Activated CD8-positive, alpha-beta memory T cell treated with anti-CD3 and anti-CD28 coated beads, Interleukin-2, amount 50 U/mL, for 48 hours (primary cell): ENCODE data around the gene MRPS24.
"Not testable (repeated sequence)": the region's sequence is repeated elsewhere in the genome, so short reads cannot be mapped to it uniquely, and the experiment has no call there.

Experiments used
- DNase-seq: peaks from one replicate; pipeline ENCODE4 v3.0.0-alpha.2; 2020

MRPS24 gene

DNA sequence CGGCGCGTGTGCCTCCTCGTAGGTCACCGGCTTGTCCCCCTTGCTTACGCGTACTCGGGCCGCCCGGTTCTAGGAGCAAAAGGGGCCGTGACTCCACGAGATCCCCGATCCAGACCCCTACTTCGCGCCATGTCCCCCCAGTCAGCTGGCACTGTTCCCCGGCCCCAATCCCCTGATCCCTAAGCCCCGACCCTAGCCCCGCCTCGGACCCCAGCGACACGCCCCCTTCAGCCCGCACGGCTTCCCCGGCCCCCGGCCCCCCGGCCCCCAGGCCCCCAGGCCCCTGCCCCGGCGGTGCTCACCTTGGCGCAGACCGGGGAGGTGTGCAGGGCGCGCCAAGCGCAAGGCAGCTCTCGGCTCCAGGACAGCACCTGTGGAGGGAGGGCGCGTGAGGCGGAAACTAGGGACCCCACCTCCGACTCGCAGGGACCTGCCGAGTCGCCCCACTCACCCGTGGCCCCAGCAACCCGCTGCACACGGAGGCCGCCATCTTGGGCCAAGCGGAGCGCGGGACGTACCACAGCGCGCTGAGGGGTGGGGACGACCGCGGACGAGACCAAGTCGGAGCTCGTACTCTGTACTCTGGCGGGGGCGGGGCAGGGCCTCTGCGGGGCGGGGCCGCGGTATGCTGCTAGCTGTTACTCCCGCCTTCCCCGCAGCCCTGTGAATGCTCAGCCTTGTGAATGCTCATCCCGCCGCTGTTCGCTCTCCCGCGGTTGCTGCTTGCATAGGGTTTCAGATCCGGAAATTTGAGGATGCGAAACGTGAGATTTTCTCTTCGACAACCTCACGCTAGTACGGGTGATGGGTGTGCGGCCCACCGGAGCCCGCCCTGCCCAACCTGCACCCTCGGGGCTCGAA is at the start of gene MRPS24:
Gene MRPS24, minus strand, starts transcription at position 512 of the 861 bp plus-strand sequence. Its CDS starts 22 bp downstream, at position 490.
- peak; percentile 97 for DNase-seq

DNA sequence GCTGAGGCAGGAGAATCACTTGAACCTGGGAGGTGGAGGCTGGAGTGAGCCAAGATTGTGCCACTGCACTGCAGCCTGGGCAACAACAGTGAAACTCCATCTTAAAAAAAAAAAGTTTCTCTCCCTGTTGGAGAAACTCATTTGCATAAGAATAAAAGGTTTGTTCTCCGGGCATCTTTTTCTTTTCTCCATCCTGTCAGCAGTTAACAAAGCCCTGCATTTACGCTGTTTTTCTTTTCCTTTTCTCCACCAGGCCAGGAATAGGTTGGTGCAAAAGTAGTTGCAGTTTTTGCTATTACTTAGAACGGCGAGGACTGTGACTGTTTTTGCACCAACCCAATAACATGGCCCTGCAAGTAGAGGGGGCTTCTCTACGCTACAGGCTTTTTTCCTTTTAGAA is 46.6 kb upstream of the MRPS24 start:
- DNase-seq = no peak

DNA sequence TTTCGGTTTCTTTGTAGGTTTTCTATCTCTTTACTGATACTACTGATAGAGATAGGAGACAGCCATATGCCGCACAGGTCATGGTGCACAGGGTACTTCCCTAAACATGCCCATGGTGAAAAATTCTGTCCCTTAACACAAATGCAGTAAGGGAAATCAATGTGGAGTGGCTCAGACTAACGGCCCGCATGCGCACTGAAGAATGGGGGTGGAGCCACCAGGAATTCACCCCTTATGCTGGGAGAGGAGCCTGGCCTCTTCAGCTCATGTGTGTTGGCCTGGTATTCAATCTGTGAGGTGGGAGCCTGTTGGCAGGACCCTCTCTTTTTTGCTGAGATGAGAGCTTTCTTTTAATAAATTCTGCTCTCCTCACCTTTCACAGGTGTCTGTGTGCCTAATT is 45.5 kb upstream of the MRPS24 start:
- no peak for DNase-seq

DNA sequence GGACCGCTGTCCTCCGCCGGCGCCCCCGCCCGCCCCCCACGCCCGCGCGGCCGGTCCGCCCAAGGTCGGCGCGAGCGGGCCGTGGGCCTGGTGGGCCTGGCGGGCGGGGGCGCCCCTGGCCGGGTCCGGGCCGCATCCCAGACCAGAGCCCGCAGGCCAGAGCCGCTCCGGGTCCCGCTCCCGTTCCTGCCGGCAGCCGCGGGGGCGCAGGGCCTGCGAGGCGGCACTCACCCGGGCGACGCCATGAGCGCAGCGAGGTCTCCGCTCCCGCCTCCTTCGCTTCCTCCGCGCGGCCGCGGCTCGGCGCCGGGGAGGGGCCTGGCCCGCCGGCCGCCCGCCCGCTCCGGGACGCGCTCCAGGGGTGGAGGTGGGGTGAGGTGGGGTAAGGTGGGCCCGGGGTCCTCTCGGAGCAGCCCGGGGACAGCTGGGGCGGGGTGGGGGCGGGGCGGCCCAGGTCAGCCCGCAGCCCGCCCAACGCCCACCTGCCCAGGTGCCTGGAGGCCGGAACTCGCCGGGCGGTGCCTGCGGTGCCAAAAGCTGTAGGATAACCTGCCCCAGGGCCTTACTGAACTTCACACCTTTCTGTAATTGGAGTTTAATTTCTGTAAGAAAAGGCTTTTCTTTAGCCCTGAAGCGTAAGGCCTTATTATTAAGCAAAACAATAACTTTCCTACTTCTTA is 37.2 kb upstream of the MRPS24 start, which contains the start of gene URGCP:
Gene URGCP, minus strand, starts transcription at position 266 of the 680 bp plus-strand sequence. Its CDS starts 21 bp downstream, at position 245.
- peak; percentile 81 for DNase-seq

DNA sequence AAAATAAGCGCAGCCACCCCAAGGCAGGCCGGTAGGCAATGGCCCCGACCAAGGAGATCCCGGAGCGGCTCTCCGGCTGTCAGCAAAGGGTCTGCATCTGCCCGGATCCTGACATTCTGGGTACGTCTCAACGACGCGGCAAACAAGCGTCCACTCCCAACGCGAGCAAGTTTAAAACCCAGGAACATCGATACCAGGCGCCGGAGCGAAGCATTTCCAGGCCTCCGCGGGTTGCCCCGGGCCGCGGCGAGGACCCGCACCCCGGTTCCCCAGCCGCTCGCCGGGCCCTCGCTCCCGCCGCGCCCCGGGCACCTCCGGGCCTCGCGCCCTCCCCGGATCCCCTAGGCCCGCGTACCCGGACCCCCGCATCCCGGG is 36.6 kb upstream of the MRPS24 start:
- DNase-seq = peak; percentile 71

DNA sequence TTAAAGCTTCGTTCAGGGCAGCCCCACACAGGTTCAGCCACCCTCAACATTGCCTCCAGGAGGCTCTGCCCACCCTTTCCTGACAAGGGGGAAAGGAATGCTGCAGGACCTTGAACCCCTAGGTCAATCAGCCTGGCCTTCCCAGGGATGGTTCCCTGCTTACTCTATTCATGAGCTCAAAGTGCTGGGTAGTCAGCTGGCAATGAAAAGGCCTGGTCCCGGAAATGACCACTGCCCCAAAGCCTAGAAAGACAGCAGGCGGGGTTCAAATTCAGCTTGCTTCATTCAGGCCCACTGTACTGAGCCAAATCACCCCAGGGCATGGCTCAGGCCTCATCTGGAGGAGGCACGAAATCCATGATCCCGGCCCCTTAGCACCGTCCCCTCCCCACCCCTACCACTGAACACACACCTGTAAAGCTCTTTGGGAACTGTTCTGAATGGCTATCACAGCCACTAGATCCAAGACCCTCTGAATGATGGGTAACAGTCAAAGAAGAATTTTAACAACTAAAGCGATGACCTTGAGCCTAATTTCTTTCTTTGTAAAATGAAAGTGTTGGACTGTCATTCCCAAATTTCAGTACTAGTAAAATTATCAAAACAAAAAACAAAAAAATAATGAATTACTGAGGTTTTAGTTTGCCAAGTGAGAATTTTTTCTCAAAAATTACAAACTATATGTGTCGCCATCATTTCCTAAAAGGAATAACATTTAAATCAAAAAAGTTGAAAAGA is 36.1 kb upstream of the MRPS24 start:
- no peak for DNase-seq

DNA sequence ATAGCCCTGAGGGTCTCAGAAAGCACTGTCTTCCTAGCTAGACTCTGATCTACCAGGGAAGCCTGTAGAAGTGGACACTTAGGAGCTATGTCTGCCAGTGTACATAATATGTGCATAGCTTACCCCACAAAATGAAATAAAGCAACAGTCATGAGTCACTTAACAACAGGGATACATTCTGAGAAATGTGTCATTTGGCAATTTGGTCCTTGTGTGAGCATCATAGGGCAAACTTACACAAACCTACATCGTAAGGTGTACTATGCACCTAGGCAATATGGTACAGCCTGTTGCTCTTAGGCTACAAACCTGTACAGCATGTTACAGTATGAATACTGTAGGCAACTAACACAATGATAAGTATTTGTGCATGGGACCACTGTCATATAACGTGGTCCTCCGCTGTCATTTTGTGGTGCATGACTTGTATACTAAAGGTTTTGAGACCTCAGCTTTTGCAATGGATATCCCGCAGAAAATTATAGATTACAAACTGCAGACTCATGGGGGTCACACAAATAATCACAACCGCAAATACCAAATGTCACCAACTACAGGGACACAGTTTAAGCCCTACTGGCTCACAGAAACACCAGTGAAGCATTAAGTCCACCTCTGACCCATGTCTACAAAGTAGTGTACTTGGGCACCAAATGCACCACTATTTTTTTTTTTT is 35.4 kb upstream of the MRPS24 start:
- no peak for DNase-seq

DNA sequence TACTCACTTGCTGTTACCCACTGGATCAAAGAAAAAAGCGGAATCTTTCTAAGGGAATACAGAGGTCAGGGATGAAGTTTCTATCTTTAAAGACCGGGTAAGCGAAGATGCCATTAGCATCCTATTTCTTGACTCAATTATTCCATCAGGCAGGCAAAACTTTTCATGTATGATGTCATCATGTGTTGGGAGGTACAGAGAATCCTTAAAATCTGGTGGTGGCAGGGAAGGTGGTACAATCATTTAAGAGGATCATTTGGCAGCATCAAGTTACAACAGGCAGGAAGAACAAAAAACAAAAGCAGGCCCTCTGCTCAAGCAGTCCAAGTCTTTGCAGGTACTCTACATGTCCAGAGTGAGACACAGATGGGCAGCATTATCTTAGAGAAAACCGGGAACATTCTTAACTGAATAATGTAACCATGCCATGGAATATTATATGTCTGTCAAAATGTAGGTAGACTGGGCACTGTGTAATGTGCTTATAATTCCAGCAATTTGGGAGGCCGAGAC is 33.3 kb upstream of the MRPS24 start:
- no peak for DNase-seq

DNA sequence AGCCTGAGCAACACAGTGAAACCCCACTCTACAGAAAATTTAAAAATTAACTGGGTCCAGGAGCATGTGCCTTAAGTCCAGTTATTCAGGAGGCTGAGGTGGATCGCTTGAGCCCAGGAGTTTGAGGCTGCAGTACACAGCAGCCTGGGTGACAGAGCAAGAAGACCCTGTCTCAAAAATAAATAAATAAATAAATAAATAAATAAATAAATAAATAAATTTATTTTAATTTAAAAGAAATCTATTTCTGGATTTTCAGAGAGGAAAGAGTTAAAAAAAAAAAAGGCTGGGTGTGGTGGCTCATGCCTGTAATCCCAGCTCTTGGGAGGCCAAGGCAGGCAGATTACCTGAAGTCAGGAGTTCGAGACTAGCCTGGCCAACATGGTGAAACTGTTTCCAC is 29.3 kb upstream of the MRPS24 start:
- DNase-seq = not testable (repeated sequence)

DNA sequence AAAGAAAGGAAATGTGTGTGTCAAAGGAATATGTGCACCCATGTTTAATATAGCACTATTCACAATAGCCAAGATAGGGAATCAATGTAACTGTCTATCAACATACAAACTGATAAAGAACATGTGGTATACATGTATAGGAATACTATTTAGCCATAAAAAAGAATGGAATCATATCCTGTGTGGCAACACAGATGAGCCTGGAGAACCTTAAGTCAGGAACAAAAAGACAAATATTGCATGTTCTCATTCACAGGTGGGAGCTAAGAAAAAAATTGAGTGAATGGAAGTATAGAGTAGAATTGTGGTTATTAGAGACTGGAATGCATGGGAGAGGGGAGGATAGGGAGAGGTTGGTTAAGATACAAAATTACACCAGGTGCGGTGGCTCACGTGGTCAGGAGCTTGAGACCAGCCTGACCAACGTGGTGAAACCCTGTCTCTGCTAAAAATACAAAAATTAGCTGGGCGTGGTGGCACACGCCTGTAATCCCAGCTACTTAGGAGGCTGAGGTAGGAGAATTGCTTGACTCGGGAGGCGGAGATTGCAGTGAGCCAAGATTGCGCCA is 26.6 kb upstream of the MRPS24 start:
- DNase-seq = no peak

DNA sequence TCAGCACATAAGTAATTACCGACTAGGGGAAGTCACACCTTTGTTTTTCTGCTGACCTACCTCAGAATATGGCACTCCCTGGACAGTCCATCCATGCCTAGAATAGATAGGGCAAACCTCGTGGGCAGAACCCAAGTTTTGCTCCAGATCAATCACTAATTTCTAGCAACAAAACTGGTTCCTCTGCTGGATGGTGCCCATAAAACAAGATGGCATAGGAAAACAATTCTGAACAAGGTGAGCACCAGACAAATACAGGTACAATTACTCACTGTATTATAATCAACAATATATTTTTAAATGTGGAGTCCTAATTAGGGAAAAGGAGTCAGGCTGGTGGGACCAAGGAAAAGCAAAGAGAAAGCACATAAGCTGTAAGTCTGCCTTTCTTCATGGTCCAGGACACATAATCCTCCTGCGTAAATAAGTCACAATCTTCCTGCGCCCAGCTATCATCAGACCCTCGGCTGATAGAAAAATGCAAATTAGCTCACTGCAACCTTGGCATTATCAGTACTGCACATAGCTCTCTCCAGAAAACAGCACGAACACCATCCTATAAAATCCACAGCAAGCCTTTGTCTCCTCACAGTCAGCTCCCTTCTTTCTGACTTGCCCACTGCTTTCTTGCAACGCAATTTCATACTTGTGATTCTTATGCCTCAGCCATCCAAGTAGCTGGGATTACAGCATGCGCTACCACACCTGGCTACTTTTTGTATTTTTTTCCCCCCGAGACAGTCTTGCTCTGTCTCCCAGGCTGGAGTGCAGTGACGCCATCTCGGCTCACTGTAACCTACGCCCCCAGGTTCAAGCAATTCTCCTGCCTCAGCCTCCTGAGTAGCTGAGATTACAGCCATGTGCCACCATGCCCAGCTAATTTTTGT is 22.0 kb upstream of the MRPS24 start:
- DNase-seq = no peak

DNA sequence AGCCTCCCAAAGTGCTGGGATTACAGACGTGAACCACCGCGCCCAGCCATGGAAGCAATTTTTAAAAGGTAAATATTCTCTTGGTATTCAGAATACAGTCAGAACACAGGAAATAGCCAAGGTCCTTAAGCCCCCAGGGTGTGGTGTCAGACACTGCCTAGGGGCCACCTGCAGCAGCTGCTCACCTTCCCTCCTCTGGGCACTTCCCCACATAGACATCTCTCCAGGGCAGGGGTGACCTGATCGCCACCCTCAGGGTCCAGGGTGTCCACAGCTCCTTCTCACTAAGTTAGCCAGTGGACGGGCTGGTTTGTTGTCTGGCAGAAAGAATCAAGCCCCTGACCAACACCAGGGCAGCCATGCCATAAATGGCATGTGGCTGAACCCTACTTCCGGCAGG is 21.2 kb upstream of the MRPS24 start:
- no peak for DNase-seq

DNA sequence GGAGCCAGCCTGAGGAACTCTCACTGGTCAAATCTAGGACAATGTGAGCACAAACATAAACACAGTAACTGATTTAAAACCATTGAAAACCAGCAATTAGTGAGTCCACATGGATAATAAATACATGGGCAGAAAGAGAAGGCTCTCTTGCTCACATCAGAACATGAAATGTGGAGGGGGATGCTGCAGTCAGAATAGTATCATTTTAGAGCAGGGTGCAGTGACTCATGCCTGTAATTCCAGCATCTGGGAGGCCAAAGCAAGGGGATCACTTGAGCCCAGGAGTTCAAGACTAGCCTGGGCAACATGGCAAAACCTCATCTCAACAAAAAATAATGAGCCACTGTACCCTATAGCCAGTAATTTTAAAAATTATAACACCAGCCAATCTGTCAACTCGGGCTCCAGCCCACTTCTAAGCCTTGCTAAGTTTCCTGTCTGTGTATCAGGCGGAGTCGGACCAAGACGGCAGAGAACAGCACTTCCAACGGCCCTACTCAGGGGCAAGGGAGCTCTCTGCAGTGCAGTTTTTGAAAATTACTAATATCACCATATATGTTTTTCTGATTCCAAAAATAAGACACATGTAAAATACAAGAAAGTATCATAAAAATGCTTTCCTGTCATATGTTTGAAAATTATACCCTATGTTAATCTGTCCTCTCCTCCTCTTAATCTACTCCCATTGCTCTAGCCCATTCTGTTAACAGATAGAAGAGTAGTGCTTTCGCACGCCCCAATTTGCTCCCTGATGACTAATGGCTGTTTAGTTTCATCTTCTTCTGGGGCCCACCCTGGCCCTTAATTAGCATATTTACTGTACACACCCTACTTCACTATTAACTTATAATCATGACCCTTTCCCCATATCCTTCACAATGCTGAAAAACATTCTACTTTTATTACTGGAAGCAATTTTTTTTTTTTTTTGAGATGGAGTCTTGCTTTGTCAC is 20.0 kb upstream of the MRPS24 start:
- DNase-seq = no peak

DNA sequence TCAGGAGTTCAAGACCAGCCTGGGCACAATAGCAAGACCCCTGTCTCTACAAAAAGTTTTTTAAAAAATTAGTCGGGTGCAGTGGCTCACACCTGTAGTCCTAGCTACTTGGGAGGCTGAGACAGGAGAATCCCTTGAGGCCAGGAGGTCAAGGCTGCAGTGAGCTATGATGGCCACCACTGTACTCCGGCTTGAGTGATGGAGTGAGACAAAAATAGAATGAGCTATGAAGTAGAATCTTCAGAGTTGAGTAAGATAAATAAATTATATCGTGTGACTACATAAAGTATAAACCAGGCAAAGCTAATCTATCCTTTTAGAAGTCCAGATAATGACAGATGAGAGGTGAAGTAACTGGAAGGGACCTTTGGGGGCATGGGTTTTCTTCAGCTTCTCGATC is 15.3 kb upstream of the MRPS24 start:
- no peak for DNase-seq

DNA sequence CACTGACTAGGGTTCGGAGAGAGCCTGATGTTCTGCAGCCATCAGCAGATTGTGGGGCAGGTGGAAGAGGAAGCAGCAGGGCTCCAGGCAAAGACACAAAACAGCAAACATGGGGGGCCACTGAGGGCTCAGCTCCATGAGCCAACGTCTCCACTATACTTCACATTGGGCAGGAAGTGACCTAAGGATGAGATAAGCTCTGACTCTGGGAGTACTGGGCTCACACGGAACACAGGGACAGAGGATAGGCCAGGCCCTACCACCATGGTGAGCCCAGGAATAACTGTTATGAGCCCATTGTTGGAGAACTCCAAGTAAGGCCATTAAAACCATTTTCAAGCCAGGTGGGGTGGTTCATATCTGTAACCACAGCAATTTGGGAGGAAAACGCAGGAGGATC is 14.9 kb upstream of the MRPS24 start:
- DNase-seq = no peak

DNA sequence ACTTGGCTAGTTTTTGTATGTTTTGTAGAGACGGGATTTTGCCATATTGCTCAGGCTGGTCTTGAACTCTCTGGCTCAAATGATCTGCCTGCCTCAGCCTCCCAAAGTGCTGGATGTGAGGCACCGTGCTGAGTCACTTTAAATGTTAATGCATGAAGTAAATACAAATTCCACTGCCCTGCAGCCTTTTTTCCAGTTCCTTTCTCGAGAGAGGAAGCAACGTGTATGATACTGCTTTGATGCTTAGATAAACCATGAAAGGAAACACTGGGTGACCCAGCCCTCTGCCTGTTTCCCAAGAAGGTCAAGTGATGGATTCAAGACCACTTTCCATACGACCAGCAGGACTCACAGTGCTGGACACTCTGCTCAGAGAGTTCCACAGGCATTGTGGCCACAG is 11.3 kb upstream of the MRPS24 start:
- no peak for DNase-seq

DNA sequence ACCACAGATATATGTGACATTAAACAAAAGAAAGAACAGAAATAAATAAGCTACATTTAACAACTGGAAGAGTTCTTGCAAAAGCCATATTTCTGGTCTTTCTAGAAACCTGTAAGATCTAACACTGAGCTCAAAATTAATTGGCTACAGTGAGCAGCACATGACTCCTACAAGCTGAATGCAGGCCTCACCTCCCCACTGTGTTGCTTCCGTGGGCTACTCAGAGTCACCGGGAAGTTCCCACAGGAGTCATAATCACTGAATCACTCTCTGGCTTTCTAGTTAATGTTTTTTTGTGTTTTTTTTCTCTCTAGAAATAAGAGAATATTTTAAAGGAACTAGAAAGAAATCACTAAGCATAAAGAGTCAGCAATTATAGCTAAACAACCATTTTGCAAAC is 10.2 kb upstream of the MRPS24 start:
- DNase-seq = no peak

DNA sequence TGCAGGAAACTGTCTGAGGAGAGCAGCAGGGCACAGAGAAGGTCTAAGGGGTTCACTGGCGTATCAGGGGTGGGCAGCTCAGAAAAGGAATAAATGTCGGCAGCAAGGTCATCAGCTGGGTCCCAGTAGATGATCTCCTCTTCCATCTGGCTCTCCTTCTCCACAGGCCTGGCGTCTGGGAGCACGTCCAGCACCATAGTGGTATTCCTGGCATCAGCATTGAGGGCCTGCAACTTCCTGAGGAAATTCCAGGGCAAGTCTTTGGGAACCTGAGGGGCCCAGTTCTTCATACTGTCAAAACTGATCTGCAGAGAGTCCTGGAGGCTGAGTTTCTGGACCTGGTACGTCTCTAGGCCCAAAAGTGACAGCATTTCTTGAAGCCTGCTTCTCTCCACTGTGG is 9.6 kb upstream of the MRPS24 start:
- DNase-seq = no peak

DNA sequence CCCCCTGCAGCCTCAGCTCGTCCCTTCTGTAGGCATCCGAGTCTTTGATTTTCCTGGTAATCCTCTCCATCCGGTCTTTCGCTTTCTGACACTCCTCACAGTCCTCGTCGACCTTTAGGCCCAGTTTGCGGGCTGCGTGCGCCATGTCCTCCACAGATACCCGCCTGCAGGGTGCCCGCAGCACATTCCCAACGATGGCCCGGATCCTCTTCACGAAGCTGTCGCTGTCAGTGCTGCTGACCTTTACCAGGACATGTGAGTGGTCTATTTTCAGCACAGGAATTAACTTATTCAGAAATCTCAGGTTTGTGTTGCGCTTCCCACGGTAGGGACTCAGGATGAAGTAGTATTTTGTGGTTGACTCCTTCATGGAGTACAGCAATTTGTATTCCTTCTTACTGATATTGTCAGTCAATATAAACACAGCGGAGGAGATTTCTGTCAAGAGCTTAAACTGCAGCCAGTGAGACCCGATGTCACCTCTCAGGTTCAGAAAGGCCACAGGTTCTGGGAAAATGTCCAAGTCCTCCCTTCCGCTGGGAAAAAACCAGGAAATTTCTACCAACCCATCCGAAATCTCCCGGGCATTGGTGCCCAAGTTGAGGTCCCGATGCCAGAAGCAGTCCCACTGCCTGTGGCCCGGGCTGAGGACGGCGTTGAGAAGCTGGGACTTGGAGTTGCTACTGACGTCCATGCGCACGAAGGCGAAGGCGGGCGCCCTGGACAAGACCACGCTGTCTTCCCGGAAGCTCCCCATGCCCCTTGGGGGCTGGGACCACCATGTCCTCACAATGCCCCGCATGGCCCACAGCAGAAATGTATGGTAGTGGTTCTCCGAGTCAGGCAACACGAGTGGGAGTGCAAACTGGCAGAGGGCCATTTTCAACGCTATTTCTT is 8.9 kb upstream of the MRPS24 start:
- DNase-seq = no peak
